Trophoblast cell (in vitro differentiated cells and primary cell): ENCODE data around the gene P2RY2.

Experiments used
- DNase-seq, 2 donors: peaks; one replicate each; pipeline ENCODE4 v3.0.0-alpha.2; 2016
- H2AFZ ChIP-seq: 2 replicates; pipeline ENCODE4 v1.6.1; 2013; ENCODE audit warnings: low read length, moderate library complexity, mild to moderate bottlenecking; ENCODE audit not compliant: insufficient read depth, poor library complexity
- H2AK5ac ChIP-seq: 2 replicates; pipeline ENCODE4 v1.6.1; 2013; ENCODE audit warnings: mild to moderate bottlenecking, low read length
- H2BK120ac ChIP-seq: 2 replicates; pipeline ENCODE4 v1.6.1; 2013; ENCODE audit warnings: low read length, mild to moderate bottlenecking, moderate library complexity; ENCODE audit not compliant: insufficient read depth, poor library complexity
- H2BK12ac ChIP-seq: 2 replicates; pipeline ENCODE4 v1.6.1; 2013; ENCODE audit warnings: mild to moderate bottlenecking, low read length, moderate library complexity
- H2BK5ac ChIP-seq: 2 replicates; pipeline ENCODE4 v1.6.1; 2013; ENCODE audit warnings: low read length, low read depth, moderate library complexity, mild to moderate bottlenecking; ENCODE audit not compliant: poor library complexity
- H3K14ac ChIP-seq: 2 replicates; pipeline ENCODE4 v1.6.1; 2013; ENCODE audit warnings: mild to moderate bottlenecking, low read length
- H3K18ac ChIP-seq: 2 replicates; pipeline ENCODE4 v1.6.1; 2013; ENCODE audit warnings: mild to moderate bottlenecking, low read length
- H3K23ac ChIP-seq: 2 replicates; pipeline ENCODE4 v1.6.1; 2013; ENCODE audit warnings: low read length
- H3K27ac ChIP-seq: 2 replicates; pipeline ENCODE4 v1.5.1; 2013; ENCODE audit warnings: low read depth, mild to moderate bottlenecking, inconsistent platforms, low read length, moderate library complexity
- H3K27me3 ChIP-seq: 2 replicates; pipeline ENCODE4 v1.6.1; 2013; ENCODE audit warnings: inconsistent platforms, mild to moderate bottlenecking, low read length, moderate library complexity; ENCODE audit not compliant: insufficient read depth
- H3K36me3 ChIP-seq, 2 experiments: 1 replicate in 1 of 2; 2 replicates in 1 of 2; pipeline ENCODE4 v1.6.1; 2013; ENCODE audit warnings: low read length in 2 of 2, mild to moderate bottlenecking in 2 of 2, moderate library complexity in 1 of 2; ENCODE audit not compliant: insufficient read depth in 2 of 2, control insufficient read depth in 1 of 2
- H3K4ac ChIP-seq: 2 replicates; pipeline ENCODE4 v1.6.1; 2013; ENCODE audit warnings: low read depth, mild to moderate bottlenecking, low read length, moderate library complexity
- H3K4me1 ChIP-seq, 2 experiments: 1 replicate in 1 of 2; 2 replicates in 1 of 2; pipeline ENCODE4 v1.6.1; 2013; ENCODE audit warnings: low read length in 2 of 2, mild to moderate bottlenecking in 2 of 2, moderate library complexity in 1 of 2; ENCODE audit not compliant: insufficient read depth in 2 of 2, control insufficient read depth in 1 of 2
- H3K4me2 ChIP-seq: 2 replicates; pipeline ENCODE4 v1.6.1; 2013; ENCODE audit warnings: inconsistent platforms, mild to moderate bottlenecking, low read length, moderate library complexity
- H3K4me3 ChIP-seq: 2 replicates; pipeline ENCODE4 v1.5.1; 2013; ENCODE audit warnings: mild to moderate bottlenecking, low read depth, low read length, inconsistent platforms
- H3K79me1 ChIP-seq: one replicate; pipeline ENCODE4 v1.6.1; 2013; ENCODE audit warnings: low read length
- H3K79me2 ChIP-seq: 2 replicates; pipeline ENCODE4 v1.6.1; 2013; ENCODE audit warnings: low read length, mild to moderate bottlenecking; ENCODE audit not compliant: control insufficient read depth, insufficient read depth, poor library complexity
- H3K9ac ChIP-seq: 2 replicates; pipeline ENCODE4 v1.6.1; 2013; ENCODE audit warnings: mild to moderate bottlenecking, low read length
- H3K9me3 ChIP-seq: 2 replicates; pipeline ENCODE4 v1.6.1; 2013; ENCODE audit warnings: low read depth, mild to moderate bottlenecking, control low read depth, inconsistent platforms, low read length; ENCODE audit not compliant: insufficient read depth
- H4K12ac ChIP-seq: 2 replicates; pipeline ENCODE4 v1.6.1; 2013; ENCODE audit warnings: low read depth, mild to moderate bottlenecking, low read length, moderate library complexity
- H4K8ac ChIP-seq: 2 replicates; pipeline ENCODE4 v1.6.1; 2013; ENCODE audit warnings: low read depth, mild to moderate bottlenecking, low read length, moderate library complexity
- H4K91ac ChIP-seq: one replicate; pipeline ENCODE4 v1.6.1; 2013; ENCODE audit warnings: low read depth, mild to moderate bottlenecking, low read length, moderate library complexity
- WGBS: extraction: QIAGEN DNeasy Blood & Tissue Kit; methylation state at CpG from one replicate; pipeline ENCODE4 v1.1.7; 2013; ENCODE audit warnings: missing lambda C conversion rate; ENCODE audit not compliant: insufficient read length, insufficient coverage; ENCODE audit errors: extremely low coverage; 5-methylcytosine and 5-hydroxymethylcytosine counted together

The P2RY2 gene

DNA sequence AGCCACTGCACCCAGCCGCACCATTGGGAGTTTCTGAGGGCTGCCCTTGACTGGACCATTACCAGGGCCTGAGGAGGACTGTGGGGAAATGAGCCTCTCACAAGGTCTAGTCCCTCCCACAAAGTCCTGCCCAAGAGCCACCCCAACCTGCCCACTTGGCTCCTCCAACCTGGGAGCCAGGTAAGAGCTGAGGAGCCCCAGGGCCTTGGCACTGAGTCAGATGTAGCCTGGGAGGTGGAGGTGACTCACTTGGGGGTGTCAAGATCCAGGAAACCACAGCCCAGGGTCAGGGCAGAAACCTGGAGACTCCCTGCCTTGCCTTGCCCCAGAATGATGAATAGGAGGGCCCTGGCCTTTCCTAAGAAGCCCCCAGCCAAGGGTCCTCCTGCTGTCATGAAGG is 25.8 kb upstream of the P2RY2 start:
- peak overlapping the region; percentile 10 for H4K8ac ChIP-seq
- peak; percentile 53 to 77 for DNase-seq
- H4K12ac ChIP-seq, result no peak overlapping the region
- H2AK5ac ChIP-seq, result peak overlapping the region; percentile 1
- H3K79me2 ChIP-seq, result no peaks in the 10 kb centered on the region
- H3K27me3 ChIP-seq, result no peaks in the 10 kb centered on the region
- H3K9ac ChIP-seq, result no peak overlapping the region
- peaks cover 34% of the 10 kb centered on the region in 2 experiments for H3K4me1 ChIP-seq
- peak overlapping the region; percentile 42 for H3K14ac ChIP-seq
- H2BK120ac ChIP-seq, result peak overlapping the region; percentile 57
- H3K9me3 ChIP-seq, result no peaks in the 10 kb centered on the region
- H2BK5ac ChIP-seq, result peak overlapping the region; percentile 27
- no peaks in the 10 kb centered on the region for H3K36me3 ChIP-seq
- H3K27ac ChIP-seq, result no peak overlapping the region
- H3K4ac ChIP-seq, result no peak overlapping the region
- no peak overlapping the region for H3K18ac ChIP-seq
- H3K79me1 ChIP-seq, result peaks cover 20% of the 10 kb centered on the region
- peak overlapping the region; percentile 31 for H4K91ac ChIP-seq
- no peak overlapping the region for H2AFZ ChIP-seq
- no CpG with 5 or more reads among the region's 1 CpG for WGBS
- H3K4me2 ChIP-seq, result no peak overlapping the region
- peak overlapping the region; percentile 7 for H2BK12ac ChIP-seq
- H3K23ac ChIP-seq, result no peak overlapping the region
- no peak overlapping the region for H3K4me3 ChIP-seq

GRCh38 chr11:73193251-73194033 is 24.6 kb upstream of the P2RY2 start:
- Histone ChIP-seq H3K18ac (peak overlapping the region; percentile 62), H3K27me3 (no peaks in the 10 kb centered on the region), H3K27ac (peak overlapping the region; percentile 13), H2BK120ac (peak overlapping the region; percentile 36), H3K4ac (peak overlapping the region; percentile 24), H4K8ac (peak overlapping the region; percentile 56), H3K4me2 (no peak overlapping the region), H3K14ac (peak overlapping the region; percentile 65), H3K79me1 (peaks cover 20% of the 10 kb centered on the region), H4K12ac (peak overlapping the region; percentile 50), H2BK12ac (peak overlapping the region; percentile 72), H3K4me1 (peaks cover 34 to 35% of the 10 kb centered on the region in 2 experiments), H4K91ac (peak overlapping the region; percentile 85), H3K9ac (no peak overlapping the region), H3K9me3 (no peaks in the 10 kb centered on the region), H2AFZ (no peak overlapping the region), H3K4me3 (no peak overlapping the region), H2AK5ac (peak overlapping the region; percentile 71), H3K79me2 (no peaks in the 10 kb centered on the region), H2BK5ac (peak overlapping the region; percentile 8), H3K36me3 (no peaks in the 10 kb centered on the region), H3K23ac (no peak overlapping the region)
- peak in 1 of 2 donors; percentile 90 for DNase-seq
- WGBS, result no CpG with 5 or more reads among the region's 13 CpGs

GRCh38 chr11:73194034-73194507 is 24.0 kb upstream of the P2RY2 start:
- Histone ChIP-seq H3K4me1 (peaks cover 37 to 40% of the 10 kb centered on the region in 2 experiments), H3K36me3 (no peaks in the 10 kb centered on the region), H3K27ac (peak overlapping the region; percentile 77), H3K14ac (peak overlapping the region; percentile 27), H2BK5ac (peak overlapping the region; percentile 53), H3K18ac (no peak overlapping the region), H2BK12ac (no peak overlapping the region), H2AK5ac (no peak overlapping the region), H3K9me3 (no peaks in the 10 kb centered on the region), H3K79me1 (peaks cover 20% of the 10 kb centered on the region), H3K9ac (no peak overlapping the region), H3K4ac (no peak overlapping the region), H3K4me3 (no peak overlapping the region), H3K79me2 (no peaks in the 10 kb centered on the region), H4K91ac (peak overlapping the region; percentile 53), H4K8ac (no peak overlapping the region), H2BK120ac (peak overlapping the region; percentile 28), H3K27me3 (no peaks in the 10 kb centered on the region), H2AFZ (no peak overlapping the region), H3K4me2 (peak overlapping the region; percentile 32), H4K12ac (no peak overlapping the region), H3K23ac (no peak overlapping the region)
- no CpG with 5 or more reads among the region's 3 CpGs for WGBS
- peak in 1 of 2 donors; percentile 96 for DNase-seq

DNA sequence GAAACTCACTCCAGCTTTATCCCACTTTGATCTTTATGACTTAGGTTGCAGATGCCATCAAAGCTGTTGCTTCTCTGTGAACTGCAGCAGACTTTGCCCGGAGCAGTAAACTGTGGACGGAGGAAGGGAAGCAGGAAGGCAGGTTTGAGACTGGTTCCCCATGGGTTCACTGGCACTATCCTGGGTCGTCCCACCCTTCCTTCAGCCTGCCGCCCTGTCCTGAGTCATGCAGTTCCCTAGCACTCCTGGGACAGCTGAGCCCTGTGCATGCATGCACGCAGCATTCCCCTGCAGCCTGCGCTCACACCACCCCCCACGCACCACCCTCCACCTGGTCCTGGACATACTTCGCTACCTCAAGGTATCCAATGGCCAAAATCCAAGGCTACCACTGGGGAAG is 23.5 kb upstream of the P2RY2 start:
- peaks cover 20% of the 10 kb centered on the region for H3K79me1 ChIP-seq
- H2AK5ac ChIP-seq, result no peak overlapping the region
- no CpG with 5 or more reads among the region's 8 CpGs for WGBS
- peak overlapping the region; percentile 7 for H4K8ac ChIP-seq
- H3K4ac ChIP-seq, result no peak overlapping the region
- peak overlapping the region; percentile 59 for H2BK120ac ChIP-seq
- no peak overlapping the region for H3K4me3 ChIP-seq
- no peaks in the 10 kb centered on the region for H3K36me3 ChIP-seq
- peak overlapping the region; percentile 7 for H3K4me2 ChIP-seq
- no peak overlapping the region for H4K12ac ChIP-seq
- H3K27me3 ChIP-seq, result no peaks in the 10 kb centered on the region
- no peak overlapping the region for H3K9ac ChIP-seq
- H2BK5ac ChIP-seq, result peak overlapping the region; percentile 57
- no peak overlapping the region for H2AFZ ChIP-seq
- peak overlapping the region; percentile 12 for H3K18ac ChIP-seq
- peak; percentile 94 to 95 for DNase-seq
- H2BK12ac ChIP-seq, result peak overlapping the region; percentile 16
- no peak overlapping the region for H3K23ac ChIP-seq
- peak overlapping the region; percentile 68 for H4K91ac ChIP-seq
- H3K14ac ChIP-seq, result peak overlapping the region; percentile 30
- peak overlapping the region; percentile 77 for H3K27ac ChIP-seq
- no peaks in the 10 kb centered on the region for H3K79me2 ChIP-seq
- peaks cover 37 to 40% of the 10 kb centered on the region in 2 experiments for H3K4me1 ChIP-seq
- H3K9me3 ChIP-seq, result no peaks in the 10 kb centered on the region
